Aorta (tissue), 5 donors: ENCODE results near the gene PTMA. TPM values are rescaled to one million over a fixed set of nuclear protein-coding genes. Genes with fewer than 3 reads are reported as not detected.

ENCODE experiments used
- ATAC-seq: fragments of 200-7000 bp; cut with Tn5 transposase; one replicate; pipeline ENCODE4 v1.9.1; 2022; ENCODE audit warnings: moderate library complexity; ENCODE audit not compliant: low FRiP score
- DNase-seq, 2 donors: peaks; one replicate each; pipeline ENCODE4 v3.0.0-alpha.2; 2020
- H3K27ac ChIP-seq, 2 donors: one replicate each; pipeline ENCODE4 v1.5.1; 2013; ENCODE audit warnings: low read length in 2 of 2, mild to moderate bottlenecking in 2 of 2, moderate library complexity in 2 of 2, control low read depth in 1 of 2, inconsistent platforms in 1 of 2, low read depth in 1 of 2
- H3K27me3 ChIP-seq, 2 donors: one replicate each; pipeline ENCODE4 v1.6.1; 2013; ENCODE audit warnings: control low read depth in 1 of 2, low read length in 1 of 2, mild to moderate bottlenecking in 1 of 2, moderate library complexity in 1 of 2; ENCODE audit not compliant: insufficient read depth in 2 of 2, control insufficient read depth in 1 of 2
- H3K36me3 ChIP-seq, 2 donors: one replicate each; pipeline ENCODE4 v1.6.1; 2013; ENCODE audit warnings: control low read depth in 1 of 2, low read length in 1 of 2, mild to moderate bottlenecking in 1 of 2; ENCODE audit not compliant: insufficient read depth in 2 of 2, control insufficient read depth in 1 of 2
- H3K4me1 ChIP-seq, 2 donors: one replicate each; pipeline ENCODE4 v1.6.1; 2013; ENCODE audit warnings: low read length in 2 of 2, control low read depth in 1 of 2, mild to moderate bottlenecking in 1 of 2, moderate library complexity in 1 of 2; ENCODE audit not compliant: insufficient read depth in 2 of 2, control insufficient read depth in 1 of 2
- H3K4me3 ChIP-seq, 2 donors: one replicate each; pipeline ENCODE4 v1.5.1; 2013; ENCODE audit warnings: low read length in 2 of 2, control low read depth in 1 of 2, mild to moderate bottlenecking in 1 of 2
- H3K9me3 ChIP-seq: one replicate; pipeline ENCODE4 v1.6.1; 2013; ENCODE audit warnings: mild to moderate bottlenecking, low read length; ENCODE audit not compliant: control insufficient read depth
- WGBS, 2 donors: extraction: QIAGEN DNeasy Blood & Tissue Kit; methylation state at CpG; one replicate each; pipeline ENCODE4 v1.1.7; 2013; 5-methylcytosine and 5-hydroxymethylcytosine counted together
- intact Hi-C, 2 donors: fragments of 100-400 bp; cut with DNase I; formaldehyde crosslinking; loops; one replicate each; pipeline versions ENCODE4 v1.14.2 to v1.15.0; 2022
- polyA plus RNA-seq, 2 donors: library from polyadenylated mRNA; stranded (reverse); fragments of 200-250 nt; gene quantifications; one replicate each; pipeline ENCODE4 v1.2.3, GENCODE V29; 2013
- total RNA-seq, 2 donors: library from RNA; stranded (reverse); fragmentation: NEBNext Ultra II Directional; extraction: Animal tissue kit (Norgen Biotek cat#: 25700); gene quantifications; one replicate each; pipeline ENCODE4 v1.2.1, GENCODE V29; 2021
- donor health status: healthy with polysubstance abuse.
- donor health status: Bipolar disorder and iron deficiency.
- donor health status: DM: no; HTN: no; CAD: no.
- donor health status: DM: no; HTN: no; CAD: no.
- donor health status: DM: yes; HTN: yes; CAD: no.

PTMA gene
- total and polyA plus RNA-seq, 4 donors: 792 to 2,243 (median 1,069) TPM

- 88 to 91% methylated on average over 2 of the region's 2 CpGs for WGBS, 2 donors
- intact Hi-C loops: no loop called here
- Histone ChIP-seq H3K27me3 (no peaks in the 10 kb centered on the region), H3K27ac (no peak overlapping the region), H3K4me1 (no peaks in the 10 kb centered on the region), H3K9me3 (no peaks in the 10 kb centered on the region), H3K4me3 (no peak overlapping the region), H3K36me3 (no peaks in the 10 kb centered on the region)
- DNase-seq (no peak), ATAC-seq (no peak)
Observed at GRCh38 chr2:231752061-231752460, 43.7 kb downstream of the PTMA start.

GRCh38 chr2:231761735-231762134 lies 53.4 kb downstream of the PTMA start:
- 91 to 95% methylated on average over 2 of the region's 2 CpGs for WGBS, 2 donors
- intact Hi-C loops: no loop called here
- no peak overlapping the region for H3K27ac ChIP-seq
- H3K4me1 ChIP-seq: no peaks in the 10 kb centered on the region
- no peaks in the 10 kb centered on the region for H3K27me3 ChIP-seq
- DNase-seq (no peak), ATAC-seq (no peak)
- H3K4me3 ChIP-seq: no peak overlapping the region
- H3K36me3 ChIP-seq: no peaks in the 10 kb centered on the region
- no peaks in the 10 kb centered on the region for H3K9me3 ChIP-seq

Other genes starting within 250 kb of the PTMA start
- 100 to 1,000 TPM; 294 to 408 TPM for gene NCL, start 244.0 kb upstream of the PTMA start, total RNA-seq
- gene NCL, start 244.0 kb upstream of the PTMA start, polyA plus RNA-seq: 100 to 1,000 TPM; 178 to 186 TPM
- 1 to 10 TPM in 1 of 2 donors, under 1 TPM in 1; 0.36 to 2.1 TPM for gene NMUR1, start 178.1 kb upstream of the PTMA start, total RNA-seq
- gene NMUR1, start 178.1 kb upstream of the PTMA start, polyA plus RNA-seq: under 1 TPM in 1 of 2 donors, not detected in 1; 0.15 TPM
- gene TEX44, start 115.7 kb upstream of the PTMA start, total RNA-seq: not detected
- not detected for gene TEX44, start 115.7 kb upstream of the PTMA start, polyA plus RNA-seq
- gene PDE6D, start 72.8 kb downstream of the PTMA start, total RNA-seq: 10 to 100 TPM; 23.4 to 26.2 TPM
- gene PDE6D, start 72.8 kb downstream of the PTMA start, polyA plus RNA-seq: 10 to 100 TPM; 22.9 to 26.9 TPM
- 10 to 100 TPM; 20.6 to 40.8 TPM for gene COPS7B, start 77.9 kb downstream of the PTMA start, total RNA-seq
- gene COPS7B, start 77.9 kb downstream of the PTMA start, polyA plus RNA-seq: 10 to 100 TPM; 12.1 to 42.0 TPM
- gene NPPC, start 217.9 kb downstream of the PTMA start, total RNA-seq: under 1 TPM in 1 of 2 donors, not detected in 1; 0.49 TPM
- gene NPPC, start 217.9 kb downstream of the PTMA start, polyA plus RNA-seq: under 1 TPM; 0.36 to 0.88 TPM